Measurements from ENCODE around the gene PBOV1. TPM values are rescaled to one million over a fixed set of nuclear protein-coding genes. Genes with fewer than 3 reads are reported as not detected.

The PBOV1 gene
- total and polyA plus RNA-seq, 11 donors = not detected

- H3K36me3 ChIP-seq = no peaks in the 10 kb centered on the region
- ATAC-seq (no peak), DNase-seq (no peak)
- H3K27me3 ChIP-seq = no peaks in the 10 kb centered on the region
- TF ChIP-seq, protein P1, sequence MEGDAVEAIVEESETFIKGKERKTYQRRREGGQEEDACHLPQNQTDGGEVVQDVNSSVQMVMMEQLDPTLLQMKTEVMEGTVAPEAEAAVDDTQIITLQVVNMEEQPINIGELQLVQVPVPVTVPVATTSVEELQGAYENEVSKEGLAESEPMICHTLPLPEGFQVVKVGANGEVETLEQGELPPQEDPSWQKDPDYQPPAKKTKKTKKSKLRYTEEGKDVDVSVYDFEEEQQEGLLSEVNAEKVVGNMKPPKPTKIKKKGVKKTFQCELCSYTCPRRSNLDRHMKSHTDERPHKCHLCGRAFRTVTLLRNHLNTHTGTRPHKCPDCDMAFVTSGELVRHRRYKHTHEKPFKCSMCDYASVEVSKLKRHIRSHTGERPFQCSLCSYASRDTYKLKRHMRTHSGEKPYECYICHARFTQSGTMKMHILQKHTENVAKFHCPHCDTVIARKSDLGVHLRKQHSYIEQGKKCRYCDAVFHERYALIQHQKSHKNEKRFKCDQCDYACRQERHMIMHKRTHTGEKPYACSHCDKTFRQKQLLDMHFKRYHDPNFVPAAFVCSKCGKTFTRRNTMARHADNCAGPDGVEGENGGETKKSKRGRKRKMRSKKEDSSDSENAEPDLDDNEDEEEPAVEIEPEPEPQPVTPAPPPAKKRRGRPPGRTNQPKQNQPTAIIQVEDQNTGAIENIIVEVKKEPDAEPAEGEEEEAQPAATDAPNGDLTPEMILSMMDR (IDR thresholded peaks at IDR 0.05) = no peak
- no peak for TF ChIP-seq POLR2A (IDR thresholded peaks at IDR 0.05)
- H3K4me1 ChIP-seq = no peaks in the 10 kb centered on the region
- intact Hi-C loops (cut with DNase I) = no loop called here
- H3K9me3 ChIP-seq = no peaks in the 10 kb centered on the region
- H3K4me3 ChIP-seq = no peak overlapping the region
- no peak overlapping the region for H3K27ac ChIP-seq
These were observed 11.9 kb upstream of the PBOV1 start for GRCh38 chr6:138230221-138230620.

DNA sequence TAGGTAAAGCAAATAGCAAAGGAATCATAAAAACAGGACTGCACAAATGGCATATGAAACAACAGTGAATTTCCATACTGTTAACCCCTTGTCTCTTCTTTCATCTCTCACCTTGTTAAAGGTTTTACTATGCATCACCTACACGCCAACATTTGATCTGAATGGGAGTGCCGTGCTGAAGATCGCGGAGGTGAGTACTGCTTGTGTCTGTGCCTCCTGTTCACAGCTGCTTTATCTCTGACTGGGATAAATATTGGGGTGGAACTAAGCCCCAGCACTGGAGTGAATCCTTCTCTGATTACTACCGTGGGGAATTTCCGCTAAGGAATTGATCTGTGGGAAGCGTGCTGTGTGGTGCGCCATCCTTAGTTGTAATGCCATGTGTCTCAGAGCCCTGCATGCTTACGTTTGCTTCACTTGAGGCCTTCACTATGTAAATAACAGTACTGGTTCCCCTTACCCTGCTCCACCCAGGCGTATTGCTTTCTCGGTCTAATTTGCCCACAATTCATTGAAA, 11.4 kb upstream of the PBOV1 start:
- no peak for ATAC-seq
- H3K4me1 ChIP-seq = no peaks in the 10 kb centered on the region
- no peak overlapping the region for H3K27ac ChIP-seq
- WGBS, 4 donors = 91 to 94% (median 94%) methylated on average over 11 of the region's 11 CpGs
- intact Hi-C loops (cut with DNase I) = no loop called here
- no peaks in the 10 kb centered on the region for H3K27me3 ChIP-seq
- H3K36me3 ChIP-seq = no peaks in the 10 kb centered on the region
- H3K9me3 ChIP-seq = no peaks in the 10 kb centered on the region
- no peak overlapping the region for H3K4me3 ChIP-seq
- no peak for DNase-seq
- no peak for TF ChIP-seq POLR2A (IDR thresholded peaks at IDR 0.05)
- TF ChIP-seq, protein P1 (IDR thresholded peaks at IDR 0.05) = no peak

- 72 to 82% (median 76%) methylated on average over 4 of the region's 4 CpGs for whole genome bisulfite sequencing, 4 donors
- no peak for TF ChIP-seq POLR2A (IDR thresholded peaks at IDR 0.05)
- TF ChIP-seq, protein P1 (IDR thresholded peaks at IDR 0.05) = no peak
- intact Hi-C loops (cut with DNase I) = no loop called here
- ATAC-seq = no peak
- Histone ChIP-seq H3K4me1 (no peaks in the 10 kb centered on the region), H3K27ac (no peak overlapping the region), H3K4me3 (no peak overlapping the region), H3K36me3 (no peaks in the 10 kb centered on the region), H3K9me3 (no peaks in the 10 kb centered on the region), H3K27me3 (no peaks in the 10 kb centered on the region)
- DNase-seq = no peak
These were observed 10.8 kb upstream of the PBOV1 start for GRCh38 chr6:138229072-138229471.

- no peaks in the 10 kb centered on the region for H3K36me3 ChIP-seq
- no peaks in the 10 kb centered on the region for H3K4me1 ChIP-seq
- DNase-seq (no peak), ATAC-seq (no peak)
- WGBS, 4 donors = 85 to 91% (median 88%) methylated on average over 8 of the region's 8 CpGs
- H3K27ac ChIP-seq = no peak overlapping the region
- no peak overlapping the region for H3K4me3 ChIP-seq
- no peaks in the 10 kb centered on the region for H3K27me3 ChIP-seq
- TF ChIP-seq, protein P1 (IDR thresholded peaks at IDR 0.05) = no peak
- TF ChIP-seq POLR2A (IDR thresholded peaks at IDR 0.05) = no peak
- H3K9me3 ChIP-seq = no peaks in the 10 kb centered on the region
- intact Hi-C loops (cut with DNase I) = no loop called here
These were observed 9.1 kb upstream of the PBOV1 start for GRCh38 chr6:138227316-138227781.

Data from heart left ventricle (tissue), 16 donors.